ENCODE measurements around the gene SLC6A3.
A peak's percentile ranks its signal among the peaks of the same experiment; 100 is the strongest.

Gene SLC6A3

DNA sequence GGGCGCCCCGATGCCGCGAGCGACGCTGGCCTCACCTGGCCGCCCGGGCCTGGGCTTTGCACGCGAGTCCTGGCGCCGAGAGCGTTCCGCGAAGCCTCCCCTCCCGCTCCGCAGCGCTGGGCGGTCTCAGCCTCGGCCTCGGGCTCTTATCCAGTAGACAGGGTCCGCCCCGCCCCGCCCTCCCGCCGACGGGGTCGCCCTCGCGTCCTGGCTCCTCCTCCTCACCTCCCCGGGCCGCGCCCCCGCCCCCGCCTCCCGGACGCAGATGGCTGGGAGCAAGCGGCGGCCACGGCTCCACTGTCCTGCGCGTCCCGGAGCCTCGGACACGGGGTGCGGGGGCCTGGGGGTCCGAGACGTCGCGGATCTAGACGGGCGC lies at the start of gene SLC6A3:
SLC6A3 (minus strand) TSS at position 128 of the 376 bp plus-strand sequence. CDS start 2,243 bp downstream, outside the sequence.
- no peak within 1 kb of the TSS for H3K4me3 ChIP-seq (ENCODE audit: low read depth, low read length)
- no peak for DNase-seq (ENCODE audit: low read depth)

DNA sequence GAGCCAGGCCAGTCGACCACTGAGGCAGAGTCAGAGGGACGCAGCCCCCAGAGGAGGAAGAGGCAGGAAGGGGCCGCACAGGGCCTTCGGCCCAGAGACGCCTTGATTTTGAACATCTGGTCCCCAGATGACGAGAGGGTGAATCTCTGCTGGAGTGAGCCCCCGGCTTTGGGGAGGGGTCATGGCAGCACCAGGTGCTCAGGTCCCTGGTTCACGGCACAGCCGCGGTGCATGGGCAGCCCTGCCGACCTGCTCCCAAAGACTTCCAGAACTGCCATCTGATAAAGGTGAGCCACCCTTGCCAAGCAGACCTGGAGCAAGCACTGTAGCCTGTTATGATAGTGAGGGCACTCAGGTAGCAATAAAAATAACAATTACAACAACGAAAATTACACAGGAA lies 48.7 kb upstream of the SLC6A3 start:
- DNase-seq (ENCODE audit: low read depth) = no peak
- no peak overlapping the region for H3K4me3 ChIP-seq (ENCODE audit: low read depth, low read length)

DNA sequence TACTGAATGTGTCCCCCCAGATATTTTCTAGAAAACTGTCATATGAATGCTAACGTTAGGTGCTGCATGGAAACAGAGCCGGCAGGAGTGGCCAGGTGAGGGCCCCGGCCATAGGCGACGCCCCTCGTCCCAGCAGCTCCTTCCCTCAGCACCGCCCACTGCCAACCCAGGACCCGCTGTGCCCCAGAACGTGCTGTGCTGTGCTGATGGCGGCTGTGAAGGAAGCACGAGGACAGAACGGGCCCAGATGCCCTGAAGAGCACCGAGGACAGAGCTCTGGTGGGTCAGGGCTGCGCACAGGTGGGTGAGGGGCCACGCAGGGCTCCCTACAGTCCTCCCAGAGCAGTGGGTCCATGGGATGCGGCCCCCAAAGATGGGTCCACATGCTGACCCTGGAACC lies 48.2 kb upstream of the SLC6A3 start:
- no peak overlapping the region for H3K4me3 ChIP-seq (ENCODE audit: low read depth, low read length)
- no peak for DNase-seq (ENCODE audit: low read depth)

DNA sequence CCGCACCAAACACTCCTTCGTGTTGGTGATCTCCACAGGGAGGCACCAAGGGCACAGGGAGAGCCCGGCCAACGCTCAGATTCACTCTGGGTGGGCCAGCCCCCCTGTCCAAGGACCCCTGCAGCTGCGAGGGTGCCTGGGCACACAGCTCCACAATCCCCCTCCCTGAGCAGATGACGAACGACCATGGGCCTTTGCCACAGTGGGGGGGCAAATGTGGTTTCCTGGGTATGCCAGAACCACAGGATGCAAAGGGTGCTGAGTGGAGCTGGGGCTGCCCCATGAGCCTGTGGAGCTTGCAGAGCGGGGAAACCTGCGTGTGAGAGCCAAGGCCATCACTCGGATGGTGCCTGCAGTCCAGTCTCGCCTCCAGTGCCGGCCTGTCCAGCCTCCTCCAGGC lies 47.5 kb upstream of the SLC6A3 start:
- H3K4me3 ChIP-seq (ENCODE audit: low read depth, low read length) = no peak overlapping the region
- no peak for DNase-seq (ENCODE audit: low read depth)

DNA sequence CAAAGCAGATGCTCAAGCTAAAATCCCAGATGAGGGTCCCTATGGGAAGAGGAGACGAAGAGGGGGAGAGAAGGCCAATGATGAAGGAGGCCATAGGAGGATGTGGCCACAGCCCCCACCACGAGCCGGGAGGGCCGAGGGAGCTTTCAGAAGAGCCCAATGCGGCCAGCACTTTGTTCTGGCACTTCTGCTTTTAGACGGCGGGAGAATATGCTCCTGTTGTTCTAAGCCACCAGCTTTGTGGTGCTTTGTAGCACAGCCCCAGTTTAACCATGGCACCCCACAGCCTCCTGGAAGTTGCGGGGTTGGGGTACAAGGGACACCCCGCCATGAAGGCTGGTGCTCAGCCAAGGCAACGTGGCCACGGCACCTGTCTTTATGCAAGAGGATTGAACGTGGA lies 45.1 kb upstream of the SLC6A3 start:
- DNase-seq (ENCODE audit: low read depth) = no peak
- no peak overlapping the region for H3K4me3 ChIP-seq (ENCODE audit: low read depth, low read length)

DNA sequence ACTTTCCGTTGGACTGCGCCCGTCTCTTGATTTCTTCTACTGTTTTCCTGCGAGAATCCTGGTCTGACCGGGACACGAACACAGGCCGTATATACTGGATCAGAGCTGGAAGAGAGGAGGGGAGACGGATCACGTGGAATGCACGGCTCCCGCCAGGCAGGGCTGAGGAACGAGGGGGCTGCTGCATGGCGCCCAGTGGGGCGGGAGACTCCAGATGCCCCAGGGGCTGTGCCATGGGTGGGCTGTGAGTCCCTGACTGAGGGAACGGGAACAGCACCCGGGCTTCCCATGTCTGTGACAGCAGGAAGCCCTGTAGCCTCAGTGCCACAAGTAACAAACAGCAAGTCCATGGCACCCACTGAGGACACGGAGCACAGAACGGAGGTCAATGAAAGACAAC lies 44.5 kb upstream of the SLC6A3 start:
- no peak overlapping the region for H3K4me3 ChIP-seq (ENCODE audit: low read depth, low read length)
- no peak for DNase-seq (ENCODE audit: low read depth)

DNA sequence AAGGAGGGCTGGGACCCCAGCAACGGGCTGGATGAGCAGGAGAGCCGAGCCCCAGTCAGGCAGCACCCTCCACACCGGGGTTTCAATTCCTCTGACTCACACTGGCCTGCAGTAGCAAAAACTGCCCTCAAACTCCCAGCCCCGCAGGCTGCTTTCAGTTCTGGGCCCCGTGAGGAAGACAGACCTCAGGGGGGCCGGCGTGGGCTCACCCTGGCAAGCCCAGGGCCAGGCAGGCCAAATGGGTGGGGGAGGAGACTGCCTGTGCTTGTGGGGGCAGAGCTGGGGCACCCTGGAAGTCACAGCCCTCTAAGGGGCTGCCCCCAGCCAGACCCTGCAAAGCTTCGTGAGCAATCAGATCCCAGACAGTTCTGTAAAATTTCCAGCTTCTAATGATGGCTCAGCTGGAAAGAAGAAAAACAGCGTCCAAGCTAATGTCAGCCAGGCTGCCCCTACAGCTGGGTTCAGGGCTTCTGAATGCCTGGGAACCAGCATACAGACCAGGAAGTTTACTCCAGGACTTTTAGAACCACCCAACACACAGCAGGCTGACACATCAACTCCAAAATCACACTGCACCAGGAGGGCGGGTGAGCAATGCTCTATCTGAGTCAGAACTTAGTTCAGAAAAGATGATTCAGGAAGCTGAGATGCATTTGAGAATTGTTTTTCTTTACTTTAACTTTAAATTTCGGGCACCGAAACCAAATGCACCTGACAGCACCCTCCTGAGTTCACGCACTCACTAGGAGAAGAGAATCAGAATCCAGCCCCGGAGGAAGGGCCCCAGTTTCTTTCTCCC lies 43.8 kb upstream of the SLC6A3 start:
- no peak overlapping the region for H3K4me3 ChIP-seq (ENCODE audit: low read depth, low read length)
- DNase-seq (ENCODE audit: low read depth) = peak; percentile 39

DNA sequence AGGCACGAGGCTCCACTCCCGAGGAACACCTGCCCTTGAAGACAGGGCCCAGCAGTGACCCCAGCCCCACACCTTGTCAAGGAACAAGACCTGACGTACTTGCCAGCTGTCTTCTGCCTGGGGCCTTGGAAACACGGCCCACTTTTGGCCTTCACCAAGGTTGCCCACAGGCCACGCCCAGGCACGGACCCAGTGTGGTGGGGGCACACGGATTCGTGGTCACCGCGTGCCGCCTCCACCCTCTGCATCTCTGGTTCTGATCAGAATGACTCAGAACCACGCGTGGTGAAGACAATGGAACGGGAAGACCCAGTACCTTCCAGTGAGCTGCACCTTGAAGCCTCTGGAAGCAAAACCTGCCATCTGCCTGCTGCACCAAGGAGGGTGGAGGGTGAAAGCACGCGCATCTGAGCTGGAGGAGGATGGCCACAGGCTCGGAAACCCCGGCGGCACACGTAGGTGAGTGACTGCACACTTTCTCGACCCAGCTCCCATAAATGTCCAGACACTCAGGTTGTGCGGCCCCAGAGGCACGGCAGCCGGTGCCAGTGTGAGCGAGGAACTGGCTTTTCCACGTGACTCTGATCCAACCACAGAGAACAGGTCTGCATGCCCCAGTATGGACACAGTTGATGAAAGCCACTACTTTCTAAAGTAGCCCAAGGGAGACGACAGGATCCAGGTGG lies 42.0 kb upstream of the SLC6A3 start:
- no peak for DNase-seq (ENCODE audit: low read depth)
- H3K4me3 ChIP-seq (ENCODE audit: low read depth, low read length) = no peak overlapping the region

DNA sequence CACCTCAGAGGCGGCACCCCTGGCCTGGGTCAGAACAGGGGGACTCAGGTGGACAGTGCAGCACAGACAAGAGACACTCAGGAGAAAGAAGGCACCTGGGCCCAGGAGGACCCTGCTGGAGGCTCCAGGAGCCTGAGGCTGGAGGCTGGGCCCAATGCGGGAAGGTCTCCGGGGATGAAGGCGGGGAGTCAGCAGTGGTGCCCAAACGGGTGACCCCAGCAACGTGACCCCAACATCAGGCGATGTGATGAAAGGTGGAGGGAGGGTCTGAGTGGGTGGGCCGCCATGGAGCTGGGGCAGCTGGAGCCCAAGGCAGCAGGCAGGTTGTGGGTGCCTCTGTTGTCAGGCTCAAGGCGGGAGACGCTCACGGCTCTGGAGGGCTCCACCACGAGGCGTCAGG lies 41.0 kb upstream of the SLC6A3 start:
- no peak overlapping the region for H3K4me3 ChIP-seq (ENCODE audit: low read depth, low read length)
- no peak for DNase-seq (ENCODE audit: low read depth)

DNA sequence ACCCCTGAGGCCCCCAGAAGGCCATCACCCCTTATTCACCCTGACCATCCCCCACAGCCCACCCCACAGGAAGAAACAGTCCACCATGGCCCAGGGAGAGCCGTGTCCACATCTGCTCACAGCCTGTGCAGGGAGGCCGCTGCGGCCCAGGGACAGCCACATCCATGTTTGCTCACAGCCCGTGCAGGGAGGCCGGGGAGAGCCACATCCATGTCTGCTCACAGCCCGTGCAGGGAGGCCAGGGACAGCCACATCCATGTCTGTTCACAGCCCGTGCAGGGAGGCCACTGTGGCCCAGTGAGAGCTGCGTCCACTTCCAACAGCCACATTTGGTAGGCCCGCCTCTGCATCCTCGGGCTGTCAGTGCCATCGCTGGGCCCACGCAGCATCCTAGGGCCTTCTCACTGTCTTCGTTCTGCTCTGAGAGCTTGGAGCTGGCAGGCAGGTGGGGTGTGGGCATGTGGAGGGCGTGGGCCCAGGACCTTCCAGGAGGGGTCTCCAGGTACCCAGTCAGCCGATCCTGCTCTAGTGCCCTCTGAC lies 40.4 kb upstream of the SLC6A3 start:
- H3K4me3 ChIP-seq (ENCODE audit: low read depth, low read length) = no peak overlapping the region
- no peak for DNase-seq (ENCODE audit: low read depth)

DNA sequence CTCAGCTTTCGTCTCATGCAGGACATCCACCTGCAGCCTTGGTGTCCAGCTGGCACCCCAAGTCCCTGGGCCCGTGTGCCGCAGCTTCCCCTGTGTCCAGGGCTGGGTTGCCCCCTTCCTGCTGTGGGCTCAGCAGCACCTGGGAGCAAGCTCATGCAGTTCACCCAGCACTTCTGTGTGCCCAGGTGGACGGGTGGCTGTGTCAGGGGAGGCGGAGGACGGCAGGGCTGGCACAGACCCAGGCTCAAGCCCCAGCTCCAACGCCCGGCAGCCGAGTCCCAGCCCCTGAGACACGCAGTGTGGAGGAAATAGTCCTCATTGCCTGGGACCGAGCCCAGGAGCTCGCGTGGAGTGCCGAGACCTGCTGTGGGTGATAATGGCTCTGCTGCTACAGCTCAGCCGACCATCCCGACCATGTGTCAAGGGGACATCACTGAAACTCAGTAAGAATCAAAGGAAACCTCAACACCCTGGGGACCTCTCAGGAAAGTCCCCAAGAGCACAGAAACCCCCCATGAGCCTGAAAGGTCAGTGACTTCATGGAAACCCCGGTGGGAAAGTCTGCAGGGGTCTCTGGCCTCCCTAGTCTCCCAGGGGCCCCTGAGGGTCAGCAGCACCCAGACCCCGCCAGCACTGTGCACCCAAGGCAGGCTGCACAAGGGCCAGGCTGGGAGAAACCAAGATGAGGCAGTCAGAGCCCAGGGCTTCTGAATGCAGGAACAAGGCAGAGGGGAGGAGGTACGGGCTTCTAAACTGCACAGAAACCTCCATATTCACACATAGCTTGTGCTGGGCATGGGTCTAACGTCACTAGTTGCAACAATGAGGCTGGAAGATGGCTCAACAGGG lies 39.7 kb upstream of the SLC6A3 start:
- no peak overlapping the region for H3K4me3 ChIP-seq (ENCODE audit: low read depth, low read length)
- DNase-seq (ENCODE audit: low read depth) = no peak

DNA sequence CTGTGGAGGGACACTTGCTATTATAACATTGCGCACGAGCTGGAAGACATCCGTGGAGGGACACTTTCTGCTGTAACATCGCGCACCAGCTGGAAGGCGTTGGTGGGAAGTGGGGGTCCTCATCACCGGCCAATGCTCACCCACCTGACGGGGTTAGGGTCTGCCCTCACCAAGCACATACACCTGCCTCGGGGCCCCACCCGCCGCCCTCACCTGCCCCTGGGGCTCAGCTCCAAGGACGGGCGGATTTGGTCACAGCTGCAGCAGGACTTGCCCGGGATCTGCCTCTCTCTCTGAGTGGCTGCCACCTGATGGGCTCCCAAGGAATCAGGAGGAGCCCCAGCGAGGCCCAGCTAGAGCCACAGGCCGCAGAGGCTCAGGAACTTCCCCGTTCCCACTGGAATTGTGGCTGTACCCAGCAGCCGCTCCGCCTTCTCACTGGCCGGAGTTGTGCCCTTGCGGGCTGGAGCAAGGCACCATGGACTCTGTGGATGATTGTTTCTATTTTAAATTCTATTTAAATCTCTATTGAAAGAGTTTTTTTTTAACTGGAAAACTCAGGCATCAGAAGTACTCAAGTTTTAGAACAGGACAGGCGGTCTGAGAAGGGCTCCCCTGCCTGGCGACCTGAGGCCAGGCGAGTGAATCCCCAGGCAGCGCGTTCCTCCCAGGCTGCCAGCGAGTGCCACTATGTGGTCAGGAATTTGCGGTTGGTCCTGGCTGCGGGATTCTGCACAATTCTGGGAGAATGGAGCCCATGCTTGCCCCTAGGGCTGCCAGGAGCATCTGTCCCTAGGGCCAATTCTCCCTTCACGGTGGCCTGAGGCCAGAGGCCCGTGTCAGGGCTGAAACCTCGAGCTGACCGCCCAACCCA lies 38.9 kb upstream of the SLC6A3 start:
- H3K4me3 ChIP-seq (ENCODE audit: low read depth, low read length) = no peak overlapping the region
- DNase-seq (ENCODE audit: low read depth) = no peak

DNA sequence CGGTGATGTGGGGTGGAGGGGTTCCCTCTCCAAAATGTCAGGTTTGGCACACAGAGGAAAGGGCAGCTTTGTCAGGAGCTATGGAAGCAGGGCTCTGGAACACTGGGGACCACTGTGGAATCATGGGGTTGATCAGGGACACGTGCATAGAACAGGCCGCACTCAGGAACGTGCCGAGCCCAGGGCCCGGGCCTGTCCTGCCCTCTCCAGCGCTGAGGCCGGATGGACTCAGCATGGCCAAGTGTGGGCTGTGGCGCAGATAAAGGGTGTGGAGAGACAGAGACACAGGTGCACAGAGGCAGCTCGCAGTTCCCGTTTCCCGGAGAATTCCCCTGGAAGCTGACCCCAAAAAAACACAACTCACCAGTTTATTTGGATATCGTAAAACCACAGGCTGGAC lies 37.8 kb upstream of the SLC6A3 start:
- no peak overlapping the region for H3K4me3 ChIP-seq (ENCODE audit: low read depth, low read length)
- DNase-seq (ENCODE audit: low read depth) = no peak

DNA sequence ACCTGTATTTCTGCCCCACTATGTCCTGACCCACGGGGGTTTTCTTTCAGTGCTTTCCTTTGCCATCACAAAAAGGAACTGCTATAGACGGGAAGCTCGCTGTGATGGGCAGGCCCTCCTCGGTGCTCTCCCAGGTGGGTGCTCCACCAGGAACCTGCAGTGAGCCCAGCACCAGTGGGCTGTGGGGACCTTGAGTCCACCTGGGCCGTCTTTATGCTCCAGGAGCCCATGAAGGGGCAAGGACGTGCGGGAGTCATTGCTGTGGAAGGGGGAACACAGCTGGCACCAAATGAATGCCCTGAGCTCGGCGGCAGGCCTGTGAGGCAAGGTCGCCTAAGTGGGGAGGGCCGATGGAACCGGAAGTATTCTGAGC lies 36.7 kb upstream of the SLC6A3 start:
- no peak for DNase-seq (ENCODE audit: low read depth)

DNA sequence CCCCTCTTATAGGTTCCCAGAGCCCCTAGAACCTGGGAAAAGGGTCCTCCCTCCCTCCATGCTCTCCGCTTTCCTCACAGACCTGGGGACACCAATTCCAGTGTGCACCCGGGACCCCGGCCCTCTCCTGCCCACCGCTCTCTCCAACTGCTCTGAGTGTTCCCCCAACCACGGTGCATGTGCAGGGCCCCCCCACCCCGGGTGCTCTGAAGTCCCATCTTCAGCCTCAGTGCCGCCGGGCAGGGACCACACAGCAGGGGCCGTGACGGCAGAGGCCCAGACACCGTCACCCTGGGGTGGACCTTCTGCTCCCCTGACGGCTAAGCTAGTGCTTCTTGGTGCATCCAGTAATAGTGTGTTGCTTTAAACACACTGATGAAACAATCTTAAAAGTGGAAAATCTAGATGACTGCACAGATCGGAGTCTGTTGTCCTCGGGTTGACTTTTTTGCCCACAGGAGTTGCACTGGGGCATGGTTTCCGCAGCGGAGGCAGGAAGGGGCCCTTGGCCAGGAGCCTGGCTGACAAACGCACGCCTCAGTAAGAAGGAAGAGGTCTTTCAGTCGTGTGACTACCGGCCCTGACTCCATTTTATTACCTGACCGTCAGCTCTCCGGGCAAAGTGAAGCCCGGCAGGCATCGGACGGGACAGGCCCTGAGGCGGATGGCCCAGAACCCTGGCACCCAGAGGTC lies 36.2 kb upstream of the SLC6A3 start:
- no peak overlapping the region for H3K4me3 ChIP-seq (ENCODE audit: low read depth, low read length)
- no peak for DNase-seq (ENCODE audit: low read depth)

More for the DNA sequence above, 36.7 kb upstream of the SLC6A3 start:
- no peak overlapping the region for H3K4me3 ChIP-seq (ENCODE audit: low read depth, low read length)

DNA sequence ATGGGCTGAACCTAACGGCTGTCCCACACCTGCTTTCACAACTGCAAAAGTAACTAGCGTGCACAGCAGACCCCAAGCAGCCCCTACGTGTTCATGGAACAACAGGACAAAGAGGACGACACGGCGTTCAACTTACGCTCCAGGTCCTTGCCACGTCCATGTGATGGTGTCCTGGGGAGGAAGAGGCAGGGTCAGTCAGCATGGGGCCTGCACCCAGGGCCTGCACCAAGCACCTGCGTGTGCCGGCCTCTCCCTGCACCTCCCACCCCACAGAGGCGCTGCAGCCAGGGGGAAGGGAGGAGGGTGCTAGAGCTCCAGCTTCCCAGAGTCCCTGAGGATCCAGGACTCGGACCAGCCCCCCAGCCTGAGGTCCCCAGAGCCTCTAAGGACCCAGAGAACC lies 35.6 kb upstream of the SLC6A3 start:
- H3K4me3 ChIP-seq (ENCODE audit: low read depth, low read length) = no peak overlapping the region
- DNase-seq (ENCODE audit: low read depth) = no peak

DNA sequence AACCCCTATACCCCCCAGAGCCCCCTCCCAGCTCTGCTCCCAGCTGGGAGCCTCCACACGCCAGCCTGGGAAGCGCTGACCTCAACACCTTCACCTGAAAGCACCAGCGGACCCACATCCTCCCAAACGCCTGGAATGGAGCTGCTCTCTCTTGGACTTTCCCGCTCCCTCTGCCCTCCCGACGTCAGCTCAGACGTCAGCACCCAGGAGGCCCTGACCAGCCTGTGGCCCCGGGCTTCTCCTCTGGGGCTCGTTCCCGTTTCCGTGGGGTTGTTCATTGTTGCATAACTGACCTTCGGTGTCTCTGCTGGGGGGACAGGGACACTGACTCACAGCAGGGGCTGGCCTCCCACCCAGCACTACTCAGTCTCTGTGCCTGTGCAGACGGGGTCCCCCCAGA lies 35.0 kb upstream of the SLC6A3 start:
- no peak for DNase-seq (ENCODE audit: low read depth)
- H3K4me3 ChIP-seq (ENCODE audit: low read depth, low read length) = no peak overlapping the region

DNA sequence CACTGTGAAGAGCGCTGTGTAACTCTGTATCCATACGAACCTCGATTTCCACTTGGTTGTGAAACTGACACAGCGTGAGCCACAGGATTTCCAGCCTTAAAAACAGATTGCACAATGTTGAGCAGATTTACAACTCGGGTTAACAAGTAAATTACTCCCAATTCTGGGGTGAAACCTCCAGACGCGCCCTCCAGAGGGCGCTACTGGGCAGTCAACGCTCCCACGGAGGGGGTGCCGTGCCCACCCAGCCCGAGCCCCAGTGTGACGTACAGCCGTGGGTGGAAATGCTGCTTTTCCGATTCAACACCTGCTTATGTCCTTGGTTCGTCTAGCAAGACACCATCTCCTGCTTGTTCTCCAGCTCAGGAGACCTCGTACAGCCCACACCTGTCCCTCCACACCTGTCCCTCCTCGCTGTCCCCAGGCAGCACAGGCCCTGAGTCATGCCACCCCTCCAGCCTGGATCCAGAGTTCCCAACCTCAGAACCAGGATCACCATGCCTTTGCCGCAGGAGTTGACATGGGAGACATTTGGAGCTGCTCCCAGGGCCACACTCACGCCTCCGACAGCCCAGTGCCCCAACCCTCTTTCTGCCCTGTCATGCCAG lies 34.4 kb upstream of the SLC6A3 start:
- no peak overlapping the region for H3K4me3 ChIP-seq (ENCODE audit: low read depth, low read length)

More for the DNA sequence above, 34.4 kb upstream of the SLC6A3 start:
- peak; percentile 40 for DNase-seq (ENCODE audit: low read depth)
